SH-SY5Y (cell line): ENCODE results near the gene HHEX.

Source experiments
- GATA2 ChIP-seq: IDR thresholded peaks from 2 replicates; pipeline ENCODE4 v1.6.1; 2011; ENCODE audit warnings: mild to moderate bottlenecking, low read depth, low read length
- GATA3 ChIP-seq: IDR thresholded peaks from 2 replicates; pipeline ENCODE4 v1.6.1; 2011; ENCODE audit warnings: low read depth, mild to moderate bottlenecking, low read length, moderate library complexity

HHEX gene

GRCh38 chr10:92690915-92691590 lies 1.3 kb downstream of the HHEX start:
- TF ChIP-seq GATA3 (no peak), GATA2 (no peak)

GRCh38 chr10:92691591-92692079 lies 1.9 kb downstream of the HHEX start:
- TF ChIP-seq GATA2 (no peak), GATA3 (no peak)

DNA sequence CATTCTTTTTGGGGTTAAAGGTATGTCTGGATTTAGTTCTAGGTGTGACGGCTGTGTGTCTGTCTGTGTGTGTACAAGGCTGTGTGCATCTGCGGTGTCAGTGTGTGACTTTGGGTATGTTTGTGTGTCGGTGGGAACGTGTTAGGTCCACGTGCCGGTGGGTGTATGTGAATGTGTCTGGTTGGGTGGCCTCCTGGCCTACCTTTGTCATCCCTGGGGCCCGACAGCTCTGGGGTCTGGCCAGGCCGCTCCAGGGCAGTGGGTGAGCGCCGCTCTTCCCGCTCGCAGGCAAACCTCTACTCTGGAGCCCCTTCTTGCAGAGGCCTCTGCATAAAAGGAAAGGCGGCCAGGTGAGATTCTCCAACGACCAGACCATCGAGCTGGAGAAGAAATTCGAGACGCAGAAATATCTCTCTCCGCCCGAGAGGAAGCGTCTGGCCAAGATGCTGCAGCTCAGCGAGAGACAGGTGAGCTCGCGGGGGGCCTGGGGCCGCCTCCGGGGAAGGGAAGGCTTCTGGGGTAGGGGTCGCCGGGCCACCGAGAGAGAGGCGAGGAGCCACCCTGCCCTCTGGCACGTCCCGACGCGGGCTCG lies 2.4 kb downstream of the HHEX start:
- TF ChIP-seq GATA3: no peak
- TF ChIP-seq GATA2: no peak

- TF ChIP-seq GATA2 (no peak), GATA3 (no peak)
Observed at GRCh38 chr10:92692697-92693533, 3.2 kb downstream of the HHEX start.

DNA sequence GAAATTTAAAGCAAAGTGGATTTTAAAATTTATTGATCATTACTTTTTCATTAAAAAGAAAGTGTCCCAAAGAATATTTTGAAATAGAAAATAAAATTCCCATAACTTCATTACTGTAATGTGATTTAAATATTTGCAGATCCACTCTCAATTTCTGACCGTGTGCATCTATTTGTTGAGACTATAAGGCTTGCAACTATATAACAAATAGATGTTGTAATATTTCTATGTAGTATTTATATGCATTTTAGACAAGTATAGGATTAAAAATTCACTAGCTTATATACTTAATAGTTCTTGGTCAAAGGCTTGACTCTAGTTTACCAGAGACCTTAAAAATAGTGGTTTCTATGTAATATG lies 3.8 kb downstream of the HHEX start:
- no peak for TF ChIP-seq GATA2
- TF ChIP-seq GATA3: no peak

GRCh38 chr10:92695679-92696605 lies 6.2 kb downstream of the HHEX start:
- TF ChIP-seq GATA3: no peak
- no peak for TF ChIP-seq GATA2

DNA sequence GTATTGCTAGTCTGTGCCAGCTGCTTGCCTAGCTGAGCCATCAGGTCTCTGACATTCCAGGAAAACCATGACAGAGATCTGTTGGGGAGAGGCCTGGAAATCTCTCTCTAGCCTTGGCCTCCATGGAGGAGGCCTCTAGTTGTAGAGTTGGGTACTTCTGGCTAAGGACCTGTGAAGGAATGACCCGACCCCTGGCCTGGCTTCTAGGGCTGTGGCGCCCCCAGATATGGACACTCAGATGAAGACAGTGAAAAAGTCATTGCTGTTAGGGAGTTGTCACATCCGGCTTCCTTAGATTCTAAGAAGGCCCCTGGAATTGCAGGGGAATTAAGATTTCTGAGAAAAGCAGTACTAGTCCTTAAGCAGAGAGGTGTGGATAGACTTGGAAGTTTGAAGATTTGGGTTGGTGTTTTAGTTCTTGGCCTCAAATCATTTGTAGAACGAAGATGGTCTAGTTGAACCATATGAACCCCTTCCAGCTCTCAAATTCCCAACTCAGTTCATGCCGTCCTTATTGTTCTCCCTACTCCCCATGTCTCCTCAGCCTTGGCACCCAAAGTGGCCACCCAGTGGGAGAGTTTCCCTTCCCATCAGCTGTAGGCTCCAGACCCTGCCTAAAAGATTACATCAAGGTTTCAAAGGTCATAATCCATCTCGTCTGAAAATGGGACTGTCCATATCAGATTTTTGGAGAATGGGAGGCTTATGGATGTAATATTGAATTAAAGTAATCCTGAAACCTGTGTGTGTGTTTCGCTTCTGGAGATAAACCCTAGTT lies 7.0 kb downstream of the HHEX start:
- TF ChIP-seq GATA3: no peak

- TF ChIP-seq GATA3 (no peak), GATA2 (no peak)
Observed at GRCh38 chr10:92697663-92698511, 8.1 kb downstream of the HHEX start.

GRCh38 chr10:92699193-92699517 lies 9.4 kb downstream of the HHEX start:
- TF ChIP-seq GATA2 (no peak), GATA3 (no peak)

DNA sequence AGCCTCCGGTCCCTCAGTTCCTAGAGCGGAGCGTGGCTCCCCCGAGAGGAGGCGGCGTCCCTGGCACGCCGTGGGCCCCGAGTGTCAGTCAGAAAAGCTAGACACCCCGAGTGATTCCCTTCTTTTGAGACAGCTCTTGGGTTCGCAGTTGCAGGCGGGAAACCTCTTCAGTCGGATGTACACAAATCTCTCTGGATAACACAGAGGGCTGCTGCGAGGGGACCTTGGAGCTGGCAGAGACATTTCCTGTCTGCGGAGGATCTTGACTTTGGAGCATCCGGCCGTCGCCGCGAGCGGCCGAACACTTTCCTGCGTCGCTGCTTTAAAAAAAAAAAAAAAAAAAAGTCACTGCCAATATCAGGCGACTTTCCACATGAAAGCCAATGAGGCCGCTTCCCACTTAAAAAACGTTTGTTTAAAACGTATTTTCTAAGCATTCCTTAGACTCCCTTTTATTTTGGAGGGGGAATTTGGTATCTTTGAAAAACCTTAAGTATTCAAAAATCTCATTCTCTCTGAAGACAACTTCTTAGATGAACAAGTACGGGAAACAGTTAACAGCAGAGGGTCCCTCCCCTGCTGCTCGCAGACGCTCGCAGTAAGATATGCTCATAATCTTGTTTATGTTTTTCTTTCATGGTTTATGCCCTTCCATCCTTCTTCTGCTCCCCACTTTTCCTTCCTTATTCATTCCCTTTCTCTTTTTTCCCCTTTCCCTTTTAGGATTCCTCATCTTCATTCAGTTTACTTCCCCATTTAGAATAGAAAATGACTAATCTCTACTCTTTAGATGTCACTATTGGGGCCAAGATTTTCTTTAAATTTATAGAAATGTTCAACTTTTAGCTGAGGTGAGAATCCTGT lies 10.0 kb downstream of the HHEX start:
- TF ChIP-seq GATA3: no peak
- TF ChIP-seq GATA2: no peak

DNA sequence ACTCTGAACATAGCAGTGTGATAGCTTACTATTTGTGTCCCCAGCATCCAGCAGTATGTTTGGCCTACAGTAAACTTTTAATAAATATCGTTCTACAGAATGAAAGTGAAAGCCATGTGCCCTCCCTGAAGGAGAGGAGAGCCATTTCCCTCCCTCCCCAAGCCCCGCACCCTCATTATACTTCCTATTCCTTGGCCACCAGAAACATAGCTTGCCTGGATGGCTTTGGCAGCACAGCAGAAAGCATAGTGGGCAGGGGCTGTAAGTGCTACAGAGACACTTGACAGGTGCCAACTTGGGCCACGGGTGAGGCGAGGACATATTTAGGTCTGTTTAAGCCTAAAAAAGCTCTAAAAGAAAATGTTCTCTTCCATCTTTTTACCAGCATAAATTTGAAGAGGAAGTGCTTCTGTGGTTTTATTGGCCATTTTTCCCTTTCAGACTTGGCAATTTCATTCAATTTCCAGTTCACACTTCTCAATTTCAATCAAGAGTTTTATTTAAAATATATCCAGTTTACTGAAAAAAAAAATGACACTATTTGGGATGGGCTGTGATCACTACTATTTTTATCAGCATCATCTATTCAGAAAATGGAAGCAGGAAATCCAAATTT lies 12.7 kb downstream of the HHEX start:
- TF ChIP-seq GATA2 (no peak), GATA3 (no peak)
